NK-92 treated with Interleukin-12 subunit alpha and Interleukin-12 subunit beta, amount 100 ng/mL, for 24 hours (cell line): ENCODE measurements around the gene RNPEP.
A peak's percentile ranks its signal among the peaks of the same experiment; 100 is the strongest.
"Not testable (repeated sequence)": the region's sequence is repeated elsewhere in the genome, so short reads cannot be mapped to it uniquely, and the experiment has no call there.

ENCODE experiments used
- DNase-seq: peaks from one replicate; lab custom pipeline; 2025; lab: John Stamatoyannopoulos, UW

The RNPEP gene

GRCh38 chr1:201958348-201958747 lies 24.1 kb upstream of the RNPEP start:
- no peak for DNase-seq

GRCh38 chr1:201962382-201962781 lies 20.1 kb upstream of the RNPEP start:
- not testable (repeated sequence) for DNase-seq

GRCh38 chr1:201964261-201964660 lies 18.2 kb upstream of the RNPEP start:
- no peak for DNase-seq

- no peak for DNase-seq
Measured at GRCh38 chr1:201966171-201966570, 16.3 kb upstream of the RNPEP start.

GRCh38 chr1:201968202-201968925 lies 14.1 kb upstream of the RNPEP start:
- no peak for DNase-seq

GRCh38 chr1:201970334-201971159 lies 11.9 kb upstream of the RNPEP start:
- no peak for DNase-seq

- DNase-seq, result no peak
Measured at GRCh38 chr1:201982082-201982622, 296 bp upstream of the RNPEP start.

GRCh38 chr1:201983380-201983805 lies 945 bp downstream of the RNPEP start:
- no peak for DNase-seq

- DNase-seq, result no peak
Measured at GRCh38 chr1:201984446-201984845, 2.0 kb downstream of the RNPEP start.

- DNase-seq, result no peak
Measured at GRCh38 chr1:201985355-201985754, 2.9 kb downstream of the RNPEP start.

- no peak for DNase-seq
Measured at GRCh38 chr1:201988601-201989000, 6.2 kb downstream of the RNPEP start.

GRCh38 chr1:201989354-201990128 lies 7.1 kb downstream of the RNPEP start:
- DNase-seq, result no peak

GRCh38 chr1:201990427-201990826 lies 8.0 kb downstream of the RNPEP start:
- no peak for DNase-seq

- no peak for DNase-seq
Measured at GRCh38 chr1:201999625-202000238, 17.3 kb downstream of the RNPEP start.

- DNase-seq, result no peak
Measured at GRCh38 chr1:202002507-202002906, 20.1 kb downstream of the RNPEP start.

GRCh38 chr1:202004711-202005110 lies 22.3 kb downstream of the RNPEP start:
- no peak for DNase-seq

- no peak for DNase-seq
Measured at GRCh38 chr1:202005958-202006357, 23.5 kb downstream of the RNPEP start.

- no peak for DNase-seq
Measured at GRCh38 chr1:202007304-202007703, 24.9 kb downstream of the RNPEP start.

- no peak for DNase-seq
Measured at GRCh38 chr1:202007805-202008489, 25.5 kb downstream of the RNPEP start.

- peak; percentile 21 for DNase-seq
Measured at GRCh38 chr1:202009326-202010179, 27.1 kb downstream of the RNPEP start.
